GM12872 (cell line): ENCODE measurements around the gene SLC17A7.

Experiments used
- CTCF ChIP-seq: IDR thresholded peaks from 3 replicates; pipeline ENCODE4 v1.5.1; 2011; ENCODE audit warnings: low read depth, mild to moderate bottlenecking, low read length, moderate library complexity; ENCODE audit not compliant: insufficient read depth

The SLC17A7 gene

GRCh38 chr19:49443366-49444099 lies 2.2 kb upstream of the SLC17A7 start:
- TF ChIP-seq CTCF: peak; percentile 86

GRCh38 chr19:49442771-49443365 lies 1.5 kb upstream of the SLC17A7 start:
- TF ChIP-seq CTCF: no peak

GRCh38 chr19:49442354-49442753 lies 1.0 kb upstream of the SLC17A7 start:
- no peak for TF ChIP-seq CTCF

GRCh38 chr19:49441960-49442350 lies 628 bp upstream of the SLC17A7 start:
- TF ChIP-seq CTCF: no peak

GRCh38 chr19:49440439-49441209 lies 703 bp downstream of the SLC17A7 start:
- no peak for TF ChIP-seq CTCF

- TF ChIP-seq CTCF: no peak
Measured at GRCh38 chr19:49439836-49440235, 1.5 kb downstream of the SLC17A7 start.

GRCh38 chr19:49438261-49438660 lies 3.1 kb downstream of the SLC17A7 start:
- TF ChIP-seq CTCF: no peak
